HG03039 (cell line): ENCODE measurements around the gene ZNF664.

Experiments used
- ATAC-seq: cut with Tn5 transposase; IDR thresholded peaks from one replicate; pipeline ENCODE4 v1.9.1; 2021; ENCODE audit warnings: mild to moderate bottlenecking, moderate library complexity; ENCODE audit not compliant: unreplicated experiment

The ZNF664 gene

DNA sequence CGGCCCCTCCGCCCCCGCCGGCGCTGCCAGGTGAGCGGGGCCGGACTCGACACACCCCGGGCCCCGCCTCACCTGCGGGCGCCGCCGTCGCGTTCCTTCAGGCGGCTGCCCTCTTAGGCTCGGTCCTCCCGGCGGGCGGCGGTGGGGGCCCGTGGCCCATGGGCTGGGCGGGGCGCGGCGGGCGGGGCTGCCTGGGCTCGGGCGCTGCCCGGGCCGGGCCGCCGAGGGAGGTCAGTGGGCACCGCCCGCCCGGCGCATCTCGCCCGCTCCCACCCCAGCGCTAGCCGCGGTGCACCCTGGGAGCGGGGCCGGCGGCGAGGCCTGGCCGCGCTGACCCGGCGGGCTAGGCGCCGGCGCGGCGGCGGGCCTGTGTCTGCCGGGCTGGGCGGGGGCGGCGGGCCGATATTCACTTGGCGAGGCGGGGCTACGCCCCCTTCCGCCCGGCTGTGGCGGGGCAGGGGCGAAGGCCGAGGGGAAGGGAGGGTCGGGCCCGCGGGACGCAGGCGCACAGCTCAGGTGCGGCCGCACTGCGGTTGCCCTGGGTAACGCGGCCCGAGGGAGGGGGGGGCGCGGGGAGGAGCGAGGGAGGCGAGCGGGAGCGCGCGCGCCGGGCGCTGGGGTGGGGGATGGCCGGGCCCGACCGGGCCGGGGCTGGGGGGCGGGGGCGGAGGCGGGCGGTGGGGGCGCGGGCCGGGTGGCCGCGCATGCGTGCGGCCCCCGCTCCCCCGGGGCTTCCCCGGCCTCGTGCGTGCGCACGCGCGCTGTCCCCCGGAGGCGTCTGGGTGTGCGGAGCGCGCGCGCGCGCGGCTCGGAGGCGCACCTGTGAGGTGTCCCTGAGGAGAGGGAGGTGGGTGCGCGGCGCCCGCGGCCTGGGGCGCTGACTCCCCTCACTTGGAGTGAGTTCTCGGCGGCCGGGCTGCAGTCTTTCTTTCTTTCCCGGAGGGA, at the start of gene ZNF664, which contains the start of gene CCDC92:
ZNF664 (plus strand) TSS at position 759 of the 945 bp plus-strand sequence. CDS start 38,930 bp downstream, outside the sequence.
CCDC92 (minus strand) TSS at position 375 of the 945 bp plus-strand sequence. CDS start 28,526 bp downstream, outside the sequence.
- ATAC-seq, result peak; percentile 71

DNA sequence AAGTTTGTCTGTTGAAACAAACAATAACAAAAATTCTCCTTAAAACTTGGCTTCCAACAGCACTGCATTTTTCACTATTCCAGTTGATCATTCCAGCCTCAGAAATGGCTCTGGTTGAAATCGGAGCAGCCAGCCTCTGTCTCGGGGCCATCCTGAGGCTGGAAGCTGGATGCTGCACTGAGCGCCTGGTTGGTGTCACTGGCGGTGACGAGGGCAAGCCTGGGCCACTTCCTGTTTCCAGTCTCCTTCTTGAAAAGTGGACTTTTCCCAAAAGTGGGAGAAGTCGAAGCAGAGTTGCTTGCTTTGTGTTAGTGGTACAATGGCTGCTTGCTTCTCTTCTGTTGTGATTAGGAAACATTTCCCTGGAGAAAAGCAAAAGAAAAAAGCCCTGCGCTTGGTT, 49.1 kb upstream of the ZNF664 start:
- no peak for ATAC-seq

DNA sequence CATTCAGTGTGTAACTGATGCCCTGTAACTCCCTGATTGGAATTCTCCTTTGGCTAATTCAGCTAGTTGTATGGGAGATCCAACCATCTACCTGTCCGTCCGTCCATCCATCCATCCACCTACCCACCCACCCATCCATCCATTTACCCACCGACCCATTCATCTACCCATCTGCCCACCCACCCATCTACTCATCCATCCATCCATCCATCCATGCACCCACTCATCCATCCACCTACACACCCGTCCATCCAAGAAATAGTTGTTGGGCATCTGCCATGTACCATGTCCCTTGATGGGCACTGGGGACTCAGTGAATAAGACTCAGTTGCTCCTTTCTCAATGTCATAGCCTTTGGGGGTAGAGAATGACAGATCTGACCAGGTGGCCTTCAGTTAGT, 48.5 kb upstream of the ZNF664 start:
- no peak for ATAC-seq

DNA sequence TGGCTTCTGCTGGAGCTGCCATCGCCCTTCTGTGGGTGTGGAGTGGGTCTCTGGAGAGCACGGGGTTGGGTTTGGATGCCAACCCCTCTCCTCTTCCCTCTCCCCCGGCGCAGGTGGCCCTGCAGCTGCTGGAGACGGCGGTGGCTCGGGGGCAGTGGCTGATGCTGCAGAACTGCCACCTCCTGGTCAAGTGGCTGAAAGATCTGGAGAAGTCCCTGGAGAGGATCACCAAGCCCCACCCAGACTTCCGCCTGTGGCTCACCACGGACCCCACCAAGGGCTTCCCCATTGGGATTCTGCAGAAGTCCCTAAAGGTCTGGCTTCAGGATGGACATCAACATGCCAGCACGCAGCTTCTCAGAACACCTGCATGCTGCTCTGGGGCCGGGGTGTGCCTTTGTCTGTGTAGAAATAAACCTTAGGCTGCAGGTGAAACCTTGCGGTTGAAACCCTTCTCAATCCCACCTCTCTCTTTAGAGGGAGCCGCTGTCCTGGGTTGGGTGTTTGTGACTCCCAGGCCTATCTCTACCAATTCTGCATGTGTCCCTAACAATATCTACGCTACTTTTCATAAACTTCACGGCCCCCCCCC, 44.6 kb upstream of the ZNF664 start:
- ATAC-seq, result no peak

DNA sequence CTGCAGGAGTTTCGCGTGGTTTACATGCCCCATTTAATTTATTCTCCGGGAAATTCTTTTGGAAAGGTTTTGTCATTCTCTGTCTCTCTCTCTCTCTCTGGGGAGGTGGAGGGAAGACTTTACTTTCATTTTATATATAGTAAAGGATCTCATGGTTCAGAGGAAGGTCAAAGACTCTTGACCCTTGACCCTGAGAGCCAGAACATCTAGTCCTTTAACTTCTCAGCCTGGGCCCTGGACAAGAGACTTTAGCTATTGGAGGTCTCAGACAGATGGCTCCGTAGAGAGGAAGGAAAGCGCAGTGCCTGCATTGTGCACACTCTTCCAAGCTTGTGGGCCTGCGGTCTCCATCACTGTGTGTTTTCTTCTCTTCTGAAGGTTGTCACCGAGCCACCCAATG, 44.1 kb upstream of the ZNF664 start:
- no peak for ATAC-seq

- ATAC-seq, result no peak
These were observed 43.0 kb upstream of the ZNF664 start for GRCh38 chr12:123929946-123930583.

DNA sequence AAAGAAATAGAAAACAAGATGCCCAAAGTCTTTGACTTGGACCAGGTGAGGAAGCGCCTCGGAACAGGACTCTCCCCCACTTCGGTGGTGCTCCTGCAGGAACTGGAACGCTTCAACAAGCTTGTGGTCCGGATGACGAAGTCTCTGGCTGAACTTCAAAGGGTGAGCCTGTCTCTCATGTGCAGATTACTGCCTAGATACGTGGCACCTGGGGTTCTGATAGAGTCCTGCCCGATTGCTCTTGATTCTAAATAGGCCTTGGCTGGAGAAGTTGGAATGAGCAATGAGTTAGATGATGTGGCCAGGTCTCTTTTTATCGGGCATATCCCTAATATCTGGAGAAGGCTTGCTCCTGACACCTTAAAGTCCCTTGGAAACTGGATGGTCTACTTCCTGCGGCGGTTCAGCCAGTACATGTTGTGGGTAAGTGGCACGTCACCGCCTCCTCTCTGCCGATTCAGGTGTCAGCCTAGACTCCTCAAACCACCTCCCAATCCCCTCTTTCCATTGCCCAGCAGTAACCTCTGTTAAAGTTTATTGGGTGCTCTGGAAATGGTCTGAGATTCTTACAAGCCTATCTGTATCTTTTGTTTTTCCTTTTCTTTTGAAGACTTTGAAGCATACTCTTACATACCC, 41.2 kb upstream of the ZNF664 start:
- ATAC-seq, result no peak

GRCh38 chr12:123933214-123933613, 39.8 kb upstream of the ZNF664 start:
- ATAC-seq, result no peak

DNA sequence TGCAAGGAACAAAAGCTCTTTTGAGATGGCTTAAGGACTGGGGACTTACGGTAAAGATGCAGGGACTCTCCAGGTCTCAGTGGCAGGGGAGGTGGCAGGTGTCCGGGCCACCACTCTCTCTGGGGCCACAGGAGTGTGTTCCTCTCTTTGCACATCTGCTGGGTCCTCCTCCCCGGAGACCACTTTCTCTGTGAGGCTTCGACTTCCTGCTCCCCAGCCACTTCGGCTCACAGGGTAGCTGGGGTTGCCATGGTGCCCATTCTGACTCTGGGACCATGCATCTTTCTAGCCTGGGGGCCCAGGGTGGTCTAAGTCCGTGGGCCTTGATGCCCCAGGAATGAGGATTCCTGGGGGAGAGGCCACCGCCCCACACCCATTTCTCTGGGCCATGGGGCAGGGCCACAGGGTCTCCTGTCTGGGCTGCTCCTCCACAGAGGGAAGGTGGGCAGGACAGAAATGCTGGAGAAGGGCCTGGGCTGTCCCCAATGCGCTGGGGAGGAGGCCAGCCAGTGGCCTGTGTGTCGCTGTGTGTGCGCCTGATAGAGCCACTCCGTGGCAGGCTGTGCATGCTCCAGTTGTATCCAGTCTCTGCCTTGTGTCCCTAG, 38.9 kb upstream of the ZNF664 start:
- ATAC-seq, result no peak

DNA sequence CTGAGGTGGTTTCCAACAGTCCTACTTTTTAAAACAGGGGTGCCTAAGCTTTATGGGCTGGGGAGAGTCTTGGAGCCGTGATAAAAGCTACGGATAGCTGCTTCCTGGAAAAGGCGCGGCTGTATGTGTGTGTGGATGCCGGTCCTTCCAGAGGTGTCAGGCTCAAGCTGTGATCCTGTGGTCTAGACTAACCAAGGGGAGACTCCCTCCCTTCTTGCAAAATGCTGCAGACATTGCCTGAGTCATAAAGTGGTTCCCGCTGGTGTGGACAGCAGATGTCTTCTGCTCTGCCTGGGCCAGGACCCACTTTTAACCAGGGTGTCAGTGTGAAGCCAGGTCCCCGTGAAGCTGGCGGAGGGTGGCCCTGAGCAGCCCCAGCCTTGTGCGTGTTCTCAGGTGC, 38.2 kb upstream of the ZNF664 start:
- no peak for ATAC-seq

- no peak for ATAC-seq
These were observed 37.1 kb upstream of the ZNF664 start for GRCh38 chr12:123935956-123936355.

- no peak for ATAC-seq
These were observed 36.5 kb upstream of the ZNF664 start for GRCh38 chr12:123936471-123936870.

GRCh38 chr12:123936956-123937706, 35.9 kb upstream of the ZNF664 start:
- ATAC-seq, result no peak

GRCh38 chr12:123937707-123938591, 35.1 kb upstream of the ZNF664 start:
- ATAC-seq, result no peak

DNA sequence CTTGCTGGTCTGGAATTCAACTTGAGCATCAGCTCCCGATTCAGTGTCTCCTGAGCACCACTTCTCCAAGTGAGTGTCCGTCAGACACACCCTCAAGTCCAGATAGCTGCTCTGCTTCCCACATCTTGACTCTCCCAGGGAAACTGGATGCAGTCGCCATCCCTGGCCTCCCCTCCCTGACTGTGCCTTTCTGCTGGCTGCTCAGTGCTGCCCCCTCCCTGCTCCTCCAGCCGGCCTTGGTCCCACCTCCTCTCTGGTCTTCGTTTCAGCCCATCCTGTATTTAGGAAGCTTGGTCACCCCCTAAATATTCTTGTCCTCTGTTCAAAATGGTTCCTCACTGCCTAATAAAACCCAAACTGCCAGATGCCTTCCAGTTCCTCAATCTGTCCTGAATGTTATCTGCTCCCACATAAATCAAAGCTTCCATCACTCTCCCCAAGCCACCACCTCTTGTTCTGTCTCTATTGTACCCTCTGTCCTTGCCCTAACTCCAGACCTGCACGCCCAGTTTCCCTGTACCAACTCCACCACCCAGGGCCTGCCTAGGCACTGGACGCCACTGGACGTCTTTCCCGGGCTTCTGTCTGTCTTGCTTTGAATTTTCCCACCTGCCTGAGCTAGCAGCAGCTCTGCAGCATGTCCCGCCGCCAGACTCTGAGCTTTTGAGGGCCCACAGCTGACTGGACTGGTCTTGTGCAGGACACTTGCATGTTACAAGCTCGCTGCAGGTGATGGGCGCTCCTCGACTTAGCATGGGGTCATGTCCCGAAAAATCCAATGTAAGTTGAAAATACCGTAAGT, 34.1 kb upstream of the ZNF664 start:
- ATAC-seq, result no peak

- no peak for ATAC-seq
These were observed 33.0 kb upstream of the ZNF664 start for GRCh38 chr12:123939716-123940626.

GRCh38 chr12:123940627-123940966, 32.4 kb upstream of the ZNF664 start:
- ATAC-seq, result no peak
